Naive B cell (primary cell): Measurements from ENCODE around the gene SMOC2. TPM values are rescaled to one million over a fixed set of nuclear protein-coding genes. Genes with fewer than 3 reads are reported as not detected.

Experiments used
- ATAC-seq, 2 donors: fragments of 150-1000 bp; cut with Tn5 transposase; 2 replicates each; pipeline ENCODE4 v1.10.0; 2021; ENCODE audit warnings: low read depth in 2 of 2, mild to moderate bottlenecking in 2 of 2, moderate library complexity in 2 of 2
- DNase-seq: peaks from one replicate; pipeline ENCODE4 v3.0.0; 2022
- H3K27ac Mint-ChIP-seq, 6 donors: one replicate each; pipeline ENCODE4 v1.8.0; 2020 to 2022; ENCODE audit warnings: mild to moderate bottlenecking in 6 of 6, mixed read lengths in 6 of 6, moderate library complexity in 5 of 6, inconsistent platforms in 2 of 6
- H3K27me3 Mint-ChIP-seq, 3 donors: one replicate each; pipeline ENCODE4 v1.8.0; 2021 to 2022; ENCODE audit warnings: mixed read lengths in 3 of 3, mild to moderate bottlenecking in 1 of 3
- H3K36me3 Mint-ChIP-seq, 2 donors: one replicate each; pipeline ENCODE4 v1.8.0; 2020 to 2022; ENCODE audit warnings: mixed read lengths in 2 of 2, inconsistent platforms in 1 of 2, mild to moderate bottlenecking in 1 of 2
- H3K4me1 Mint-ChIP-seq, 3 donors: one replicate each; pipeline ENCODE4 v1.8.0; 2020 to 2022; ENCODE audit warnings: mixed read lengths in 3 of 3, inconsistent platforms in 1 of 3, mild to moderate bottlenecking in 1 of 3, moderate library complexity in 1 of 3
- H3K4me3 Mint-ChIP-seq, 8 donors: one replicate each; pipeline ENCODE4 v1.8.0; 2020 to 2022; ENCODE audit warnings: mild to moderate bottlenecking in 8 of 8, mixed read lengths in 8 of 8, moderate library complexity in 8 of 8, inconsistent platforms in 2 of 8
- H3K9me3 Mint-ChIP-seq, 7 donors: one replicate each; pipeline ENCODE4 v1.8.0; 2020 to 2022; ENCODE audit warnings: mixed read lengths in 7 of 7, mild to moderate bottlenecking in 5 of 7, inconsistent platforms in 2 of 7, moderate library complexity in 1 of 7
- polyA plus RNA-seq, 6 donors: library from polyadenylated mRNA; unstranded; fragments of 300-500 nt; fragmentation: Illumina TruSeq; gene quantifications; one replicate each; pipeline ENCODE4 v1.2.3, GENCODE V29; 2021; ENCODE audit warnings: low read depth in 6 of 6

SMOC2 gene
- polyA plus RNA-seq, 6 donors from 2014 or later, result 0.12 to 0.34 (median 0.13) TPM; not detected in 2

DNA sequence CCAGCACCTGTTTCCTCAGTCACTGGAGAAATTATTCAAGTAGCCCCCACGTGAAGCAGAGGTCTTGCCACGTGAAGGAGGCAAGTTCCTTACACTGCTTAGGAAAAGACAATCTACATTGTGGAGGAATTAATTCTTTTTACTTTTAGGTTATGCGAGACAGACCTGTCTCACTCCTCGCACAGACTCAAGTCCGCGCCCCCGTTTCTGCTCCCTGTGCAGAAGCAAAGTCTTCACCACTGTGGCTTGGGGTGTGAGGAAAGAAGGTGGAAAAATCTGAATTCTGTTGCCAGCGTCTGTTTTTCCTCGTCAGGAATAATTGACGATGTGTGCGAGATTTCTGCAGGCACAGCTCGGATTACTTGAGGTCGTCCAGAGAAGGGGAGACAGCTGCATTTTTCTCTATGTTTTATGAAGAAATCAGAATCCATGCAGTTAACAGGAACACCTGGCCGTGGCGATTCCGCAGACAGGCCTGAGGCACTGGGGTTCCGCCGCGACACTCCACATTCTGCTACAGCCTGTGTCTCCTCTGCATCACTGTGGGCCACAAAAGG, 185.1 kb downstream of the SMOC2 start:
- Mint-ChIP-seq H3K27ac (no peak overlapping the region), H3K36me3 (no peaks in the 10 kb centered on the region), H3K4me3 (no peak overlapping the region), H3K27me3 (no peaks in the 10 kb centered on the region), H3K9me3 (peaks cover 2 to 16% (median 9%) of the 10 kb centered on the region in 7 donors), H3K4me1 (peaks cover 0 to 3% (median 0%) of the 10 kb centered on the region in 3 donors)
- ATAC-seq (no peak), DNase-seq (no peak)

- ATAC-seq (no peak), DNase-seq (no peak)
- Mint-ChIP-seq H3K36me3 (no peaks in the 10 kb centered on the region), H3K4me1 (peaks cover 0 to 3% (median 0%) of the 10 kb centered on the region in 3 donors), H3K27ac (no peak overlapping the region), H3K27me3 (no peaks in the 10 kb centered on the region), H3K4me3 (peak overlapping the region in 1 of 8 donors; percentile 32), H3K9me3 (peaks cover 0 to 9% (median 3%) of the 10 kb centered on the region in 7 donors)
These were observed 186.7 kb downstream of the SMOC2 start for GRCh38 chr6:168627506-168628175.

- Mint-ChIP-seq H3K27ac (no peak overlapping the region), H3K4me1 (peaks cover 0 to 3% (median 0%) of the 10 kb centered on the region in 3 donors), H3K9me3 (peaks cover 0 to 6% (median 2%) of the 10 kb centered on the region in 7 donors), H3K27me3 (no peaks in the 10 kb centered on the region), H3K4me3 (no peak overlapping the region), H3K36me3 (no peaks in the 10 kb centered on the region)
- no peak for DNase-seq
- no peak for ATAC-seq
These were observed 187.2 kb downstream of the SMOC2 start for GRCh38 chr6:168628176-168628553.

DNA sequence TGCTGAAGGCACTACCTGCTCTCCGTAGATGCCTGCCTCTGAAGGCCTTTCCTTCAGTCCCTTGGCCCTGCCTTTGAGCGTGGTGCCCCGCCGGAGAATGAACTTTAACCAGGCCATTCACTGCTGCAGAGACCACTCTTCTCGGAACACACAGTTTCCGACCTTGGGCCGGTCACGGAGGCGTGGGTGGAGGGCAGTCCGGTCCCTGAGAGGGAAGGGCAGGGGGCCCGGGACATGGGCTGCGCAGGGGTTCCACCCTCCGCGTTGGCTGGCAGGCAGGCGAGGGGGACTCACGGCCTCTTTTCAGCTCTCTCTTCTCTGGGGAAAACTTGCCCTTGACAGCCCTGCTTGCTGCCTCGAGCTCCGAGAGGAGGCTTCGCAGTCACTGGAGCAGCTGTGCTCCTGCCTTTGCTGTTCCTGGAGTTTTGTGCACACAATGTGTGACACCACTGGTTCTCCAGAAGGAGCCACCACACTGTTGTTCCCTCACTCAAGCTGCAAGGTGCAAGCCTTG, 187.8 kb downstream of the SMOC2 start:
- H3K4me1 Mint-ChIP-seq, result peaks cover 0 to 3% (median 0%) of the 10 kb centered on the region in 3 donors
- no peaks in the 10 kb centered on the region for H3K27me3 Mint-ChIP-seq
- H3K4me3 Mint-ChIP-seq, result no peak overlapping the region
- H3K36me3 Mint-ChIP-seq, result no peaks in the 10 kb centered on the region
- H3K27ac Mint-ChIP-seq, result no peak overlapping the region
- ATAC-seq, result no peak
- DNase-seq, result no peak
- H3K9me3 Mint-ChIP-seq, result peaks cover 1 to 10% (median 6%) of the 10 kb centered on the region in 7 donors

DNA sequence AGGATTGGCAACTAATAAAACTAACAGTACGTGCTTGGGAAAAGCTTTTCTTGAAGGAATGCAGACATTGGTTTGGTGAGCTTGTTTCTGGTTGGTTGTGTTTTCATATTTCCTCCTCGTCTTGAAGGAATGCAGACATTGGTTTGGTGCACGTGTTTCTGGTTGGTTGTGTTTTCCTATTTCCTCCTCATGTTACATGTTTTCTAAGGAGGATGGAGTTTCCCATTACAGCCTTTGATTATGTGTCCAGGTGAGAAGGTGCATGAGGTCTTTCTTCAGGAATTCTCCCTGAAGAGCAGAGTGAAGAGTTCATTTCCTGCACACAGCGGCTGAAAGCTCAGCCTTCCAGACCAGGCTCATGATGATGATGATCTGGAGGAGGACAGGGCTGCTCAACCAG, 190.6 kb downstream of the SMOC2 start:
- DNase-seq (no peak), ATAC-seq (no peak)
- Mint-ChIP-seq H3K27ac (no peak overlapping the region), H3K4me1 (no peaks in the 10 kb centered on the region), H3K9me3 (peaks cover 1 to 14% (median 7%) of the 10 kb centered on the region in 7 donors), H3K4me3 (no peak overlapping the region), H3K27me3 (no peaks in the 10 kb centered on the region), H3K36me3 (no peaks in the 10 kb centered on the region)

DNA sequence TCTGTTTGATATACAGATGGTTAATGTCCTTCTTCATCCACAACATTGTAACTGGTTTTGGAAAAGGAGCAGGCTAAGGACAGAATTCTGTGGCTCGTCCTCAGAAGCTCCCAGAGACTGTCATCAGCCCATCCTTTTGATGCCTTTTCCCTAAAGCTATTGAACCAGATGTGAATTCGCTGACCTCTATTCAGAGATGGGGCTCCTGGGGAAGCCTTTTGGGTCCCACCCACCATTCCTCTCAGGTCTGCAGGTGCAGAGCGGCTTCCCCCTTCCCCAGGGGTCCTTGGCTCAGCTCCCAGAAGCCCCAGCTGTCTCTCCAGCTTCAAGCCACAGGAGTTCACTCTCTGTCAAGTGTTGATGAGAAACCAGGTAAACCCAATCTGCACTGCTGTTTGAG, 191.7 kb downstream of the SMOC2 start:
- no peak overlapping the region for H3K4me3 Mint-ChIP-seq
- no peaks in the 10 kb centered on the region for H3K27me3 Mint-ChIP-seq

DNA sequence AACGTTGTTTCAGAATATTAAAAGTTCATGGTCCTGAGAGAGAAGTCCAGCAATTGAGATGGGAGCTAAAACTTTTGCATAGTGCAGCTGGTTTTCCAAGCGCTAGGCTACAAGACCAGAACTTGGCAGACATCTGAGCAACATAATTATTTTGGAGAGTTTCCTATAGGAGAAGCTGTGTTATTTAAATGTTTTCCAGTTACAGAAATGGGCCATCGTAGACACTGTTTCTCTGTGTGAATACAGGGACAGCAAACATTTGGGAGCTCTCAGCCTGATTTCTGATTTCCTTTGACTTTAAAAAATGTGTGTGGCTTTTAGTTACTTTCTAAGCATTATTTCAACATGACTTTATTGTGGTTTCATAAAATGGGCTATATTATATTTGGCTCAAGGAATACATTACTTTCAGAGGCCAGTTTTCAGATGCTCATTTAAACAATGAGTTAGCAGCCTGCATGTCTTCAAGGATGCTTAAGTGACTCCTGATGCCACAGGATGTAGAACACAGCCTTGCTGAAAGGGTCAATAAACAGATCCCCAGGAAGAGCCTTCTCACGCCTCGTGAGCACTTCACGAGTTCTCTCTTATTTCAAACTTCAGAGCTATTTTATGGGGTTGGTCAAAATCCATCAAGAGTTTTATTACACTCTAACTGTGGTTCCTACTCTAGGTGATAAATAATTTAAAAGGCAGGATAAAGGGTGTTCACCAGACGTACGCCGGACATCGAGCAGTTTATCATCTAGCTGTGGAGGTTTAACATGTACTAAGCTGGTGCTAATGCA, 193.8 kb downstream of the SMOC2 start:
- Mint-ChIP-seq H3K27ac (no peak overlapping the region), H3K4me1 (no peaks in the 10 kb centered on the region), H3K4me3 (no peak overlapping the region), H3K9me3 (peaks cover 1 to 14% (median 10%) of the 10 kb centered on the region in 7 donors), H3K27me3 (peaks cover 0 to 6% (median 4%) of the 10 kb centered on the region in 3 donors), H3K36me3 (no peaks in the 10 kb centered on the region)
- DNase-seq (no peak), ATAC-seq (no peak)

More for the DNA sequence above, 191.7 kb downstream of the SMOC2 start:
- Mint-ChIP-seq H3K9me3 (peaks cover 1 to 14% (median 7%) of the 10 kb centered on the region in 7 donors), H3K4me1 (no peaks in the 10 kb centered on the region), H3K27ac (peak overlapping the region in 1 of 6 donors; percentile 64), H3K36me3 (no peaks in the 10 kb centered on the region)
- DNase-seq (no peak), ATAC-seq (no peak)

DNA sequence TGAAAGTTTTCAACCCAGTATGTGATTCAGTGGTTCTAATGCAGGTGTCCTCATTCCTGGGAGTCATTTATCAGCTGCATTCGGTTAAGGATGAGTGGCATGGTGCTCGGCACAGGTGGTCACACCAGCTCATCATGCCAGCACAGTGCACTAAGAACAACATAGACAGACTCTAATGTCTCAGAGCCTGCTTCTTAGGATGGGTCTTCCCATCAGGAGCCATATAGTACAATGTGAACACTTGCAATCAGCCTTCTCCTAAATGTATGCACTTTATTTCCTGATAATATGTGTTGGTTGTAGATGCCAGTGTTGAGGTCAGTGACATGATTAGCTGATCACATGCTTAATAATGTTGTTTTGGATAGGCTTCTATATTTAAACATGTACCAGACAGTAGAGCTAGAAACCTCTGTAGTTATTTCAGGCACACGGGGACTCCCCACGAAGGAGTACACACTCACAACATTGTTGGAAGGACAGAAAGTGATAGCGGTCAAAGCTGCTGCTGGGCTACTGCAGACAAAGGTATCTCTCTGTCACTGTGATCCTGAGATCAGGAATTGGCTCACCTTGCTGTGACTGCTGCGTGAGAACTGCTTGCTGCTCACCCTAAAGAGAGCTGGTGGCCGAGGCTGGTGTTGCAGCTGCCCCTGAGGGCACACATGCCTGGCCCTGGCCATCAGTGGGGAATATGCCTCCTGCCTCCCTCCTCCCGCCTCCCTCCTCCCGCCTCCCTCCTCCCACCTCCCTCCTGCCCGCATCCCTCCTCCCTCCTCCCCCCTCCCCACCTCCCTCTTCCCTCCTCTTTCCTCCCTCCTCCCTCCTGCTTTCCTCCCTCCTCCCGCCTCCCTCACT, 195.4 kb downstream of the SMOC2 start:
- Mint-ChIP-seq H3K36me3 (no peaks in the 10 kb centered on the region), H3K4me1 (no peaks in the 10 kb centered on the region), H3K27me3 (peaks cover 0 to 12% (median 10%) of the 10 kb centered on the region in 3 donors), H3K9me3 (peaks cover 1 to 14% (median 10%) of the 10 kb centered on the region in 7 donors), H3K4me3 (no peak overlapping the region), H3K27ac (no peak overlapping the region)
- ATAC-seq, result no peak
- no peak for DNase-seq

DNA sequence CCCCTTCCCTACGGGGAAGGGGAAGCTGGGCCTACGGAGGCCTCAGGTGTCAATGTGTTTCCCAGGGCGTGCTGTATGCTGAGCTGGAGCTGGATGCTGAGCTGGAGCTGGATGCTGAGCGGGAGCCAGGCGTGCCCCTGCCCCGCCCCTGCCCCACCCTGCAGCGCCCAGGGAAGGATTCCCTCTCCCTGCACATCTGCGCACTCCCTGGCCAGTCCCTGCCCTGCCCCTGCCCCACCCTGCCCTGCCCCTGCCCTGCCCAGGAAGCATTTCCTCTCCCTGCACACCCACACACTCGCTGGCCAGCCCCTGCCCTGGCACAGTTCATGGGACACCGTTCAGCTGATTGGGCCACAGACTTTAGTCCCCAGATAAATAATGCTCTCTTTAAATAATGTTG, 196.8 kb downstream of the SMOC2 start:
- Mint-ChIP-seq H3K4me1 (no peaks in the 10 kb centered on the region), H3K9me3 (peaks cover 1 to 14% (median 10%) of the 10 kb centered on the region in 7 donors), H3K27me3 (peaks cover 0 to 12% (median 10%) of the 10 kb centered on the region in 3 donors), H3K27ac (no peak overlapping the region), H3K4me3 (no peak overlapping the region), H3K36me3 (no peaks in the 10 kb centered on the region)
- no peak for ATAC-seq
- DNase-seq, result no peak

GRCh38 chr6:168638468-168639271, 197.7 kb downstream of the SMOC2 start:
- Mint-ChIP-seq H3K9me3 (peaks cover 0 to 10% (median 5%) of the 10 kb centered on the region in 7 donors), H3K36me3 (no peaks in the 10 kb centered on the region), H3K4me1 (no peaks in the 10 kb centered on the region), H3K4me3 (no peak overlapping the region), H3K27me3 (peaks cover 0 to 12% (median 10%) of the 10 kb centered on the region in 3 donors), H3K27ac (no peak overlapping the region)
- ATAC-seq (no peak), DNase-seq (no peak)

- Mint-ChIP-seq H3K27me3 (peaks cover 0 to 12% (median 10%) of the 10 kb centered on the region in 3 donors), H3K36me3 (no peaks in the 10 kb centered on the region), H3K27ac (no peak overlapping the region), H3K4me3 (no peak overlapping the region), H3K4me1 (no peaks in the 10 kb centered on the region), H3K9me3 (peaks cover 0 to 5% (median 0%) of the 10 kb centered on the region in 7 donors)
- DNase-seq (no peak), ATAC-seq (no peak)
These were observed 199.2 kb downstream of the SMOC2 start for GRCh38 chr6:168640181-168640580.

DNA sequence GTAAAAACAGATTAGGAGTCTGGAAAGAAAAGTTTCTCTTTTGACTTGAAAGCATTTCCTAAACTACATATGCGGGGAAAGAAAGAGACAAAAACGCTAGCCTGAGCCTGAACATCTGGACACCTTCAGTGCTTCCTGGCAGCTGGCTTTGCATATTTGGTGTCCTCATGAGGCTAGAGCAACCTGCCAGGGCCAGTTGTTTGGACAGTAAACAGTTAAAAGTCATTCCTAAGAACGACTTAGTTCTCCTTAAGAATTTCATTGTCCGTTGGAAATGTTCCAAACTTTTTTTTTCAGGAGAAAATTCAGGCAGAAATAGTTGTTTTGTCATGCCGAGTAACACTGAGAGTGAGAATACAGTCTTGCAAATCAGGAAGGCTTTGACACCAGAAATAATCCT, 199.8 kb downstream of the SMOC2 start:
- Mint-ChIP-seq H3K4me1 (no peaks in the 10 kb centered on the region), H3K4me3 (no peak overlapping the region)

More for the DNA sequence above, 199.8 kb downstream of the SMOC2 start:
- H3K9me3 Mint-ChIP-seq, result peaks cover 0 to 5% (median 0%) of the 10 kb centered on the region in 7 donors
- no peak overlapping the region for H3K27ac Mint-ChIP-seq
- DNase-seq (no peak), ATAC-seq (no peak)
- no peaks in the 10 kb centered on the region for H3K36me3 Mint-ChIP-seq
- H3K27me3 Mint-ChIP-seq, result peaks cover 0 to 12% (median 10%) of the 10 kb centered on the region in 3 donors
